GM23338 (cell line): ENCODE results near the gene SHFL. TPM values are rescaled to one million over a fixed set of nuclear protein-coding genes. Genes with fewer than 3 reads are reported as not detected.

Experiments used
- ATAC-seq: fragments of 200-7000 bp; cut with Tn5 transposase; 3 replicates; pipeline ENCODE4 v1.9.1; 2020
- DNase-seq: peaks from one replicate; pipeline ENCODE4 v3.0.0-alpha.2; 2015; ENCODE audit warnings: low spot score
- H2AFZ ChIP-seq: fragments of 200-600 bp; sonication (generic); 2 replicates; pipeline ENCODE4 v1.8.0; 2016; ENCODE audit warnings: antibody characterized with exemption, mild to moderate bottlenecking, moderate library complexity
- H3F3A ChIP-seq: fragments of 200-600 bp; sonication (generic); replicated peaks from 2 replicates; pipeline ENCODE4 v1.8.0; 2017; ENCODE audit warnings: antibody characterized with exemption, mixed run types, low read depth
- H3K27ac ChIP-seq: fragments of 200-600 bp; sonication (generic); 2 replicates; pipeline ENCODE4 v1.6.1; 2016; ENCODE audit warnings: low read depth
- H3K27me3 ChIP-seq: fragments of 200-600 bp; sonication (generic); 2 replicates; pipeline ENCODE4 v1.8.0; 2016; ENCODE audit warnings: mild to moderate bottlenecking, mixed run types, moderate library complexity; ENCODE audit not compliant: insufficient read depth
- H3K36me3 ChIP-seq: fragments of 200-600 bp; sonication (generic); 2 replicates; pipeline ENCODE4 v1.8.0; 2016; ENCODE audit warnings: mild to moderate bottlenecking; ENCODE audit not compliant: insufficient read depth
- H3K4me1 ChIP-seq: fragments of 200-600 bp; sonication (generic); 2 replicates; pipeline ENCODE4 v1.8.0; 2016; ENCODE audit warnings: mild to moderate bottlenecking, moderate library complexity; ENCODE audit not compliant: insufficient read depth
- H3K4me2 ChIP-seq: fragments of 200-600 bp; sonication (generic); 2 replicates; pipeline ENCODE4 v1.7.1; 2017; ENCODE audit warnings: mixed run types
- H3K4me3 ChIP-seq: fragments of 200-600 bp; sonication (generic); 2 replicates; pipeline ENCODE4 v1.6.1; 2016; ENCODE audit warnings: mixed run types
- H3K79me2 ChIP-seq: fragments of 200-600 bp; sonication (generic); replicated peaks from 2 replicates; pipeline ENCODE4 v1.8.0; 2017; ENCODE audit warnings: mild to moderate bottlenecking; ENCODE audit not compliant: insufficient read depth
- H3K9me2 ChIP-seq: fragments of 200-600 bp; sonication (generic); 2 replicates; pipeline ENCODE4 v1.8.0; 2017; ENCODE audit not compliant: insufficient read depth
- H4K20me1 ChIP-seq: fragments of 200-600 bp; sonication (generic); replicated peaks from 2 replicates; pipeline ENCODE4 v1.8.0; 2017; ENCODE audit warnings: mild to moderate bottlenecking; ENCODE audit not compliant: insufficient read depth
- H3K27ac Mint-ChIP-seq: 2 replicates; pipeline ENCODE4 v1.8.0; 2020; ENCODE audit warnings: inconsistent platforms, mild to moderate bottlenecking, moderate library complexity, mixed read lengths
- H3K27me3 Mint-ChIP-seq: 3 replicates; pipeline ENCODE4 v1.8.0; 2022; ENCODE audit warnings: low read depth, mild to moderate bottlenecking, moderate library complexity, mixed read lengths, inconsistent platforms; ENCODE audit not compliant: insufficient read depth, poor library complexity
- H3K36me3 Mint-ChIP-seq: 3 replicates; pipeline ENCODE4 v1.8.0; 2021; ENCODE audit warnings: low read depth, mild to moderate bottlenecking, inconsistent platforms, moderate library complexity, mixed read lengths
- H3K4me1 Mint-ChIP-seq: 3 replicates; pipeline ENCODE4 v1.8.0; 2020; ENCODE audit warnings: mild to moderate bottlenecking, inconsistent platforms, mixed read lengths
- H3K4me3 Mint-ChIP-seq: 3 replicates; pipeline ENCODE4 v1.8.0; 2021; ENCODE audit warnings: moderate library complexity, mild to moderate bottlenecking, inconsistent platforms, mixed read lengths
- H3K9me3 Mint-ChIP-seq: 3 replicates; pipeline ENCODE4 v1.8.0; 2020; ENCODE audit warnings: moderate library complexity, mild to moderate bottlenecking, inconsistent platforms, mixed read lengths
- CREB1 ChIP-seq: fragments of 250-450 bp; sonication (Bioruptor Pico); IDR thresholded peaks from 2 replicates; pipeline ENCODE4 v1.5.0; 2020; ENCODE audit warnings: low read depth, mild to moderate bottlenecking, moderate library complexity
- NANOG ChIP-seq: IDR thresholded peaks from 2 replicates; pipeline ENCODE4 v1.6.1; 2016; ENCODE audit warnings: antibody characterized with exemption, borderline replicate concordance
- POLR2AphosphoS5 ChIP-seq: IDR thresholded peaks from 2 replicates; pipeline ENCODE4 v1.6.1; 2016; ENCODE audit warnings: antibody characterized with exemption, low read depth
- STAT1 ChIP-seq: IDR thresholded peaks from one replicate; pipeline ENCODE4 v1.6.1; 2016; ENCODE audit warnings: antibody characterized with exemption; ENCODE audit not compliant: unreplicated experiment
- ZNF114 ChIP-seq: fragments of 250-450 bp; sonication (Bioruptor Pico); IDR thresholded peaks from 2 replicates; pipeline ENCODE4 v1.5.0; 2020; ENCODE audit warnings: mild to moderate bottlenecking, moderate library complexity
- ZNF331 ChIP-seq: fragments of 250-450 bp; sonication (Bioruptor Pico); IDR thresholded peaks from 2 replicates; pipeline ENCODE4 v1.5.0; 2020; ENCODE audit warnings: low read depth, mild to moderate bottlenecking, moderate library complexity
- ZNF462 ChIP-seq: fragments of 250-450 bp; sonication (Bioruptor Pico); IDR thresholded peaks from 2 replicates; pipeline ENCODE4 v1.5.0; 2020; ENCODE audit warnings: mild to moderate bottlenecking, moderate library complexity
- long read RNA-seq: library from polyadenylated mRNA; unstranded; transcript quantifications from one replicate; pipeline ENCODE4 v2.0.0, GENCODE V29; 2020; ENCODE audit not compliant: unreplicated experiment
- polyA plus RNA-seq: library from polyadenylated mRNA; unstranded; fragments of >200 nt; fragmentation: Nextera tagmentation; extraction: Ambion mirVana; gene quantifications from 2 replicates; pipeline ENCODE4 v1.2.1, GENCODE V29; 2016
- total RNA-seq: library from RNA; depleted of rRNA; stranded (reverse); fragments of >200 nt; shearing (Covaris generic); gene quantifications from 2 replicates; pipeline ENCODE4 v1.2.3, GENCODE V29; 2014; rRNA removed

The SHFL gene
- total RNA-seq: 21.9 and 31.7 TPM in 2 replicates
- polyA plus RNA-seq: 32.1 and 33.6 TPM in 2 replicates
- long read RNA-seq, transcript C19orf66-203 (7 exons, 2,079 nt): minor isoform, 7 of 26 reads
- long read RNA-seq, transcript C19orf66-201 (8 exons, 2,117 nt): major isoform, 15 of 26 reads
- long read RNA-seq, partial matches to known transcripts: 2 of 26 reads
- long read RNA-seq, other reads (novel, unspliced or antisense): 2 of 26 reads

GRCh38 chr19:10085641-10086590 is at the start of gene SHFL:
TSS of gene SHFL (plus strand) at chr19:10086317. CDS start at chr19:10086428, 111 bp downstream.
- no peaks in the 10 kb centered on the region for H3F3A ChIP-seq
- peak within 1 kb of the TSS; percentile 86 for H2AFZ ChIP-seq
- peaks cover 13% of the 10 kb centered on the region for H3K27me3 Mint-ChIP-seq
- peaks cover 4% of the 10 kb centered on the region for H3K36me3 Mint-ChIP-seq
- peak; percentile 91 for DNase-seq
- H3K27me3 ChIP-seq: no peaks in the 10 kb centered on the region
- no peaks in the 10 kb centered on the region for H3K79me2 ChIP-seq
- peak within 1 kb of the TSS; percentile 95 for H3K4me3 ChIP-seq
- no peaks in the 10 kb centered on the region; the same call in 2 of the 3 replicates for H3K4me1 Mint-ChIP-seq
- H3K9me3 Mint-ChIP-seq: no peaks in the 10 kb centered on the region
- H4K20me1 ChIP-seq: peaks cover 8% of the 10 kb centered on the region; the same call in 1 of the 2 replicates
- no peaks in the 10 kb centered on the region for H3K36me3 ChIP-seq
- no peaks in the 10 kb centered on the region for H3K9me2 ChIP-seq
- H3K4me2 ChIP-seq: peak within 1 kb of the TSS; percentile 92
- TF ChIP-seq NANOG (no peak), POLR2AphosphoS5 (peak; percentile 56)
- peak; percentile 95 for ATAC-seq
- H3K4me1 ChIP-seq: no peaks in the 10 kb centered on the region; the same call in 1 of the 2 replicates
- H3K27ac Mint-ChIP-seq: no peak within 1 kb of the TSS
- H3K27ac ChIP-seq: no peak within 1 kb of the TSS
- peak within 1 kb of the TSS; percentile 81 for H3K4me3 Mint-ChIP-seq

- DNase-seq (no peak), ATAC-seq (no peak)
- Mint-ChIP-seq H3K4me1 (no peaks in the 10 kb centered on the region; the same call in 2 of the 3 replicates), H3K27ac (no peak overlapping the region), H3K27me3 (peaks cover 4% of the 10 kb centered on the region), H3K9me3 (peaks cover 11% of the 10 kb centered on the region), H3K36me3 (no peaks in the 10 kb centered on the region), H3K4me3 (no peak overlapping the region)
- no peaks in the 10 kb centered on the region for H3K9me2 ChIP-seq
- H3K79me2 ChIP-seq: no peaks in the 10 kb centered on the region
- H3K4me3 ChIP-seq: no peak overlapping the region
- no peaks in the 10 kb centered on the region for H3K4me1 ChIP-seq
- H4K20me1 ChIP-seq: no peaks in the 10 kb centered on the region
- no peak for TF ChIP-seq ZNF331 (CRISPR knock-in tag)
- no peak for TF ChIP-seq CREB1
- no peak for TF ChIP-seq STAT1
- TF ChIP-seq ZNF462 (CRISPR knock-in tag): no peak
- no peak for TF ChIP-seq ZNF114 (CRISPR knock-in tag)
- H3K27me3 ChIP-seq: no peaks in the 10 kb centered on the region
- no peak overlapping the region for H3K4me2 ChIP-seq
- no peaks in the 10 kb centered on the region for H3F3A ChIP-seq
- H2AFZ ChIP-seq: no peak overlapping the region
- H3K36me3 ChIP-seq: no peaks in the 10 kb centered on the region
- no peak overlapping the region for H3K27ac ChIP-seq
Measured at GRCh38 chr19:10036601-10037071, 49.5 kb upstream of the SHFL start.
